H1 (cell line): ENCODE results near the gene SMAD6. TPM values are rescaled to one million over a fixed set of nuclear protein-coding genes. Genes with fewer than 3 reads are reported as not detected.

Source experiments
- CTCF ChIA-PET: fragments of 300-600 bp; sonication (Branson Sonifier 250); formaldehyde crosslinking; loops from one replicate; lab custom pipeline; 2021; ENCODE audit not compliant: partially characterized antibody; lab: Charles Lee
- POLR2A ChIA-PET: fragments of 300-600 bp; sonication (Branson Sonifier 250); formaldehyde crosslinking; loops from one replicate; lab custom pipeline; 2021; ENCODE audit warnings: inconsistent platforms; ENCODE audit not compliant: partially characterized antibody; lab: Charles Lee
- DNase-seq, 2 experiments: peaks; one replicate each; pipeline versions ENCODE4 v3.0.0 to v3.0.0-alpha.2; 2010 to 2022; ENCODE audit warnings: low spot score in 2 of 2, low read depth in 1 of 2, mixed read lengths in 1 of 2
- FAIRE-seq: peaks from 2 replicates; lab custom pipeline; 2011; peaks lifted over from hg19 to GRCh38; lab: Jason Lieb, UNC
- H2AFZ ChIP-seq: 2 replicates; pipeline ENCODE4 v1.8.1; 2012; ENCODE audit warnings: low read length, inconsistent platforms
- H2AK5ac ChIP-seq: 2 replicates; pipeline ENCODE4 v1.6.1; 2013; ENCODE audit warnings: low read depth, low read length
- H2BK120ac ChIP-seq: replicated peaks from 2 replicates; pipeline ENCODE3; 2013; ENCODE audit warnings: low read depth, low read length, inconsistent platforms
- H2BK12ac ChIP-seq: 2 replicates; pipeline ENCODE4 v1.6.1; 2013; ENCODE audit warnings: low read depth, low read length
- H2BK15ac ChIP-seq: 2 replicates; pipeline ENCODE4 v1.6.1; 2013; ENCODE audit warnings: low read length
- H2BK20ac ChIP-seq: 2 replicates; pipeline ENCODE4 v1.6.1; 2013; ENCODE audit warnings: low read length
- H2BK5ac ChIP-seq: 2 replicates; pipeline ENCODE4 v1.6.1; 2013; ENCODE audit warnings: low read depth, low read length
- H3K14ac ChIP-seq: 2 replicates; pipeline ENCODE4 v1.6.1; 2013; ENCODE audit warnings: inconsistent platforms; ENCODE audit not compliant: insufficient read length
- H3K18ac ChIP-seq: 2 replicates; pipeline ENCODE4 v1.6.1; 2013; ENCODE audit warnings: low read length; ENCODE audit errors: extremely low read depth
- H3K23ac ChIP-seq: 2 replicates; pipeline ENCODE4 v1.6.1; 2013; ENCODE audit warnings: inconsistent platforms; ENCODE audit not compliant: insufficient read length
- H3K23me2 ChIP-seq: 2 replicates; pipeline ENCODE4 v1.6.1; 2013; ENCODE audit warnings: low read depth, low read length
- H3K27ac ChIP-seq: 2 replicates; pipeline ENCODE4 v1.6.1; 2011; ENCODE audit warnings: low read depth, low read length, inconsistent platforms
- H3K27me3 ChIP-seq, 4 experiments: replicated peaks in 1 of 4; 1 replicate in 1 of 4; 2 replicates in 3 of 4; pipeline versions ENCODE4 v1.6.1 to v1.8.1; 2011 to 2013; ENCODE audit warnings: low read length in 3 of 4, mild to moderate bottlenecking in 3 of 4, inconsistent platforms in 2 of 4, mixed read lengths in 2 of 4, moderate library complexity in 1 of 4; ENCODE audit not compliant: control insufficient read depth in 3 of 4, insufficient read depth in 3 of 4; ENCODE audit errors: extremely low read depth in 1 of 4
- H3K36me3 ChIP-seq, 4 experiments: 2 replicates each; pipeline versions ENCODE4 v1.6.1 to v1.8.1; 2011 to 2013; ENCODE audit warnings: mild to moderate bottlenecking in 4 of 4, low read length in 3 of 4, moderate library complexity in 2 of 4, control low read depth in 1 of 4, inconsistent platforms in 1 of 4; ENCODE audit not compliant: insufficient read depth in 4 of 4, control insufficient read depth in 2 of 4
- H3K4ac ChIP-seq: replicated peaks from 2 replicates; pipeline ENCODE3; 2013; ENCODE audit warnings: low read length, low read depth, mixed read lengths, inconsistent platforms; ENCODE audit not compliant: insufficient read length
- H3K4me1 ChIP-seq, 4 experiments: replicated peaks in 1 of 4; 1 replicate in 1 of 4; 2 replicates in 3 of 4; pipeline versions ENCODE4 v1.6.1 to v1.8.1; 2011 to 2013; ENCODE audit warnings: low read length in 3 of 4, inconsistent platforms in 2 of 4, mixed read lengths in 1 of 4; ENCODE audit not compliant: insufficient read depth in 4 of 4, control insufficient read depth in 3 of 4
- H3K4me2 ChIP-seq, 2 experiments: 2 replicates each; pipeline versions ENCODE4 v1.6.1 to v1.8.1; 2011 to 2013; ENCODE audit warnings: low read depth in 2 of 2, low read length in 2 of 2, control low read depth in 1 of 2, inconsistent platforms in 1 of 2, mild to moderate bottlenecking in 1 of 2; ENCODE audit not compliant: insufficient read depth in 1 of 2
- H3K4me3 ChIP-seq, 4 experiments: fragments of 200-600, 300-600 bp in 1 of 4; sonication (generic), shearing (Covaris generic), sonication (Bioruptor Twin) in 1 of 4; 2 replicates each; pipeline versions ENCODE4 v1.5.1 to v1.8.1; 2011 to 2016; ENCODE audit warnings: low read length in 4 of 4, low read depth in 3 of 4, control low read depth in 2 of 4, inconsistent platforms in 2 of 4, mild to moderate bottlenecking in 2 of 4, mixed read lengths in 1 of 4, moderate library complexity in 1 of 4; ENCODE audit not compliant: insufficient read depth in 2 of 4; ENCODE audit errors: extremely low read depth in 1 of 4
- H3K56ac ChIP-seq: replicated peaks from 2 replicates; pipeline ENCODE3; 2013; ENCODE audit warnings: low read depth, mild to moderate bottlenecking, mixed read lengths, low read length, inconsistent platforms; ENCODE audit not compliant: insufficient read length
- H3K79me1 ChIP-seq: 2 replicates; pipeline ENCODE4 v1.6.1; 2013; ENCODE audit warnings: low read depth, low read length, control low read depth
- H3K79me2 ChIP-seq, 2 experiments: 2 replicates each; pipeline versions ENCODE4 v1.6.1 to v1.8.1; 2012 to 2013; ENCODE audit warnings: low read length in 2 of 2, mild to moderate bottlenecking in 2 of 2, inconsistent platforms in 1 of 2; ENCODE audit not compliant: insufficient read depth in 2 of 2, control insufficient read depth in 1 of 2
- H3K9ac ChIP-seq, 4 experiments: replicated peaks in 1 of 4; 1 replicate in 1 of 4; 2 replicates in 3 of 4; pipeline versions ENCODE4 v1.6.1 to v1.8.1; 2011 to 2013; ENCODE audit warnings: low read depth in 3 of 4, low read length in 3 of 4, control low read depth in 2 of 4, mild to moderate bottlenecking in 2 of 4, moderate library complexity in 2 of 4, inconsistent platforms in 1 of 4; ENCODE audit errors: extremely low read depth in 1 of 4
- H3K9me3 ChIP-seq, 2 experiments: 2 replicates each; pipeline versions ENCODE4 v1.6.1 to v1.8.1; 2012 to 2013; ENCODE audit warnings: mild to moderate bottlenecking in 2 of 2, moderate library complexity in 2 of 2, control low read depth in 1 of 2, inconsistent platforms in 1 of 2, low read depth in 1 of 2, low read length in 1 of 2, mixed read lengths in 1 of 2; ENCODE audit not compliant: insufficient read depth in 2 of 2
- H4K20me1 ChIP-seq, 2 experiments: replicated peaks in 1 of 2; 2 replicates each; pipeline versions ENCODE3 to v1.8.1; 2011 to 2013; ENCODE audit warnings: inconsistent platforms in 2 of 2, low read length in 2 of 2, mild to moderate bottlenecking in 1 of 2; ENCODE audit not compliant: insufficient read depth in 2 of 2, control insufficient read depth in 1 of 2
- H4K5ac ChIP-seq: 2 replicates; pipeline ENCODE4 v1.6.1; 2013; ENCODE audit warnings: low read length, low read depth, mixed read lengths, inconsistent platforms; ENCODE audit not compliant: insufficient read length
- H4K8ac ChIP-seq: 2 replicates; pipeline ENCODE4 v1.8.0; 2013; ENCODE audit warnings: mild to moderate bottlenecking, moderate library complexity, low read length, inconsistent platforms; ENCODE audit not compliant: insufficient read depth; ENCODE audit errors: extremely low read depth
- H4K91ac ChIP-seq: replicated peaks from 2 replicates; pipeline ENCODE3; 2013; ENCODE audit warnings: low read length, mixed read lengths, inconsistent platforms; ENCODE audit not compliant: insufficient read length
- BACH1 ChIP-seq: IDR thresholded peaks from 2 replicates; pipeline ENCODE4 v1.6.1; 2012; ENCODE audit warnings: low read length, improper control_type of control experiment
- BCL11A ChIP-seq, 2 experiments: IDR thresholded peaks; one replicate each; pipeline ENCODE4 v1.6.1; 2011; ENCODE audit warnings: low read depth in 2 of 2, low read length in 2 of 2, mild to moderate bottlenecking in 2 of 2
- HDAC2 ChIP-seq, 2 experiments: fragments of 300-600 bp in 1 of 2; sonication (generic) in 1 of 2; IDR thresholded peaks; 2 replicates each; pipeline ENCODE4 v1.6.1; 2011 to 2012; ENCODE audit warnings: low read depth in 2 of 2, low read length in 2 of 2, mild to moderate bottlenecking in 2 of 2, moderate library complexity in 2 of 2, borderline replicate concordance in 1 of 2, inconsistent platforms in 1 of 2
- POLR2AphosphoS5 ChIP-seq: IDR thresholded peaks from 2 replicates; pipeline ENCODE4 v1.6.1; 2011; ENCODE audit warnings: low read depth, low read length
- RBBP5 ChIP-seq: IDR thresholded peaks from 2 replicates; pipeline ENCODE4 v1.7.1; 2012; ENCODE audit warnings: low read depth, mild to moderate bottlenecking, inconsistent platforms, low read length, moderate library complexity, borderline replicate concordance
- SIN3A ChIP-seq, 2 experiments: IDR thresholded peaks in 1 of 2; conservative IDR thresholded peaks in 1 of 2; 2 replicates each; pipeline ENCODE4 v1.6.1; 2011 to 2012; ENCODE audit warnings: low read length in 2 of 2, improper control_type of control experiment in 1 of 2, low read depth in 1 of 2, mild to moderate bottlenecking in 1 of 2
- SIRT6 ChIP-seq: IDR thresholded peaks from one replicate; pipeline ENCODE4 v1.7.1; 2012; ENCODE audit warnings: low read length, inconsistent platforms
- SP1 ChIP-seq: IDR thresholded peaks from 2 replicates; pipeline ENCODE4 v1.6.1; 2011; ENCODE audit warnings: low read depth, low read length
- TAF1 ChIP-seq: IDR thresholded peaks from 2 replicates; pipeline ENCODE4 v1.6.1; 2011; ENCODE audit warnings: mild to moderate bottlenecking, low read depth, low read length
- WGBS, 2 experiments: shearing (Covaris generic) in 1 of 2; methylation state at CpG; one replicate each; pipeline versions ENCODE4 v1.1.6 to v1.1.7; 2013 to 2015; ENCODE audit warnings: low lambda C conversion rate in 2 of 2, mixed read lengths in 2 of 2, inconsistent platforms in 1 of 2, low coverage in 1 of 2, missing lambda C conversion rate in 1 of 2; ENCODE audit not compliant: insufficient replicate concordance in 2 of 2, insufficient coverage in 1 of 2, insufficient read length in 1 of 2; ENCODE audit errors: extremely low coverage in 1 of 2, missing lambda C conversion rate in 1 of 2; 5-methylcytosine and 5-hydroxymethylcytosine counted together
- polyA plus RNA-seq, 7 experiments: library from polyadenylated mRNA; depleted of rRNA in 3 of 7; stranded (reverse) in 5 of 7; unstranded in 2 of 7; fragments of >200 nt in 5 of 7; fragments of 200-250 nt in 2 of 7; gene quantifications; 1 replicate in 5 of 7; 2 replicates in 1 of 7; 4 replicates in 1 of 7; pipeline versions ENCODE4 v1.2.1 to v1.2.3, GENCODE V29; 2011 to 2013; ENCODE audit warnings: missing spikeins in 2 of 7, mixed read lengths in 2 of 7
- total RNA-seq: library from RNA; stranded (reverse); fragmentation: NEBNext Ultra II Directional; extraction: Animal tissue kit (Norgen Biotek cat#: 25700); gene quantifications from 2 replicates; pipeline ENCODE4 v1.2.1, GENCODE V29; 2021

The SMAD6 gene
- total and polyA plus RNA-seq, 2 of the 8 experiments (the other 6 are each of a cell fraction or from before 2014, with no cell fraction given) = 1.8 to 7.0 TPM

DNA sequence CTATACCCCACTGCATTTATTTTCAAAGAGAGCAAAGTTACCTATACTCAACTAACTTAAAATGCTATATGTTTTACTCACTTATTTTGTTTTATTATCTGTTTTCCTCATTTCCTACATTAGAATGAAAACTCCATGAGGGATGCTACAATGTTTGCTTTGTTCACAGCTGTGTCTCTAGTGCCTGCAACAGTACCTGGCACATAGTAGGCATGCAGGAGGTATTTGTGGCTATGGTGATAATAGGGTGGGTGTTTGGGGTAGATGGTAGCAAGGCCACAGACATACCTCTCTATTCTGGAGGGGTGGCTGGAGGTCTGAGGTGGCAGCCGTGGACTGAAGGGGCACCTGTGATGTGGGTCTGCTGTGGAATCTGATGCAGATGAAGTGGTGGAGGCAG, 24.7 kb upstream of the SMAD6 start:
- Histone ChIP-seq H3K9ac (no peak overlapping the region), H3K27me3 (no peaks in the 10 kb centered on the region; a peak in 1 of 7 replicates), H3K79me2 (no peaks in the 10 kb centered on the region), H3K23ac (no peak overlapping the region), H3K9me3 (peaks cover 3 to 6% of the 10 kb centered on the region in 2 experiments; a peak in 1 of 4 replicates), H2AK5ac (no peak overlapping the region; the same call in 1 of the 2 replicates), H3K27ac (no peak overlapping the region), H2BK20ac (no peak overlapping the region), H3K4me1 (peaks cover 9 to 13% (median 11%) of the 10 kb centered on the region in 4 experiments), H3K18ac (no peak overlapping the region), H2BK5ac (no peak overlapping the region), H2BK15ac (no peak overlapping the region), H2BK12ac (no peak overlapping the region), H4K91ac (peak overlapping the region; percentile 12), H3K4me2 (no peak overlapping the region), H4K20me1 (no peaks in the 10 kb centered on the region), H4K5ac (no peak overlapping the region), H3K79me1 (no peaks in the 10 kb centered on the region), H3K36me3 (no peaks in the 10 kb centered on the region), H3K56ac (no peak overlapping the region), H2BK120ac (no peak overlapping the region), H3K23me2 (no peaks in the 10 kb centered on the region), H4K8ac (no peak overlapping the region), H3K4me3 (no peak overlapping the region), H3K14ac (no peak overlapping the region), H3K4ac (no peak overlapping the region), H2AFZ (no peak overlapping the region)
- TF ChIP-seq BCL11A (IDR thresholded peaks at IDR 0.05; ENCODE audit: low read depth in 2 of 2, low read length in 2 of 2) (no peak), SIN3A (conservative IDR thresholded peaks at IDR 0.05 in 1 of 2, IDR thresholded peaks at IDR 0.05 in 1 of 2; ENCODE audit: low read depth in 1 of 2, low read length in 2 of 2) (no peak), BACH1 (no peak), HDAC2 (IDR thresholded peaks at IDR 0.05; ENCODE audit: borderline replicate concordance in 1 of 2, low read depth in 2 of 2, low read length in 2 of 2) (no peak), POLR2AphosphoS5 (no peak), RBBP5 (no peak), SP1 (no peak), SIRT6 (no peak), TAF1 (no peak)
- WGBS, 2 experiments = 100% methylated on average over 1 of the region's 1 CpG; no CpG with 5 or more reads in 1 of the 2 experiments
- ChIA-PET CTCF (interaction anchor here (1.8 kb wide), 1 partner anchor 8 kb away, joined by 7 read pairs; no protein-coding TSS in a partner anchor), POLR2A (no interaction called here)
- FAIRE-seq = no peak
- no peak for DNase-seq
